Measurements from ENCODE around the gene PAPPA.

- TF ChIP-seq YY1 (IDR thresholded peaks at IDR 0.05; ENCODE audit: borderline replicate concordance in 1 of 3, control insufficient read depth in 1 of 3, extremely low read depth in 1 of 3, insufficient read depth in 3 of 3, insufficient read length in 1 of 3, insufficient replicate concordance in 2 of 3, low read depth in 1 of 3, low read length in 2 of 3) (no peak), EP400 (IDR thresholded peaks at IDR 0.05) (no peak), ELK1 (CRISPR knock-in tag; IDR thresholded peaks at IDR 0.05) (no peak), CTCF (IDR thresholded peaks at IDR 0.05 in 2 of 3, conservative IDR thresholded peaks at IDR 0.05 in 1 of 3; ENCODE audit: insufficient read depth in 2 of 3, low read depth in 1 of 3, low read length in 3 of 3) (no peak), CCAR2 (IDR thresholded peaks at IDR 0.05; ENCODE audit: low read depth, low read length) (no peak), CHD1 (IDR thresholded peaks at IDR 0.05; ENCODE audit: low read length) (no peak), NR2C1 (IDR thresholded peaks at IDR 0.05) (no peak), NR2C1 (tag; IDR thresholded peaks at IDR 0.05) (no peak), EP300 (IDR thresholded peaks at IDR 0.05; ENCODE audit: low read length) (no peak), ZBTB26 (CRISPR knock-in tag; IDR thresholded peaks at IDR 0.05) (no peak), EZH2 (IDR thresholded peaks at IDR 0.05; ENCODE audit: borderline replicate concordance, low read depth, low read length) (no peak), HMG20B (CRISPR knock-in tag; IDR thresholded peaks at IDR 0.05) (no peak), BHLHE40 (IDR thresholded peaks at IDR 0.05; ENCODE audit: low read length) (no peak), FOS (IDR thresholded peaks at IDR 0.05; ENCODE audit: extremely low read depth, insufficient read length) (no peak), MXI1 (IDR thresholded peaks at IDR 0.05; ENCODE audit: low read depth, low read length) (no peak)
These were observed 113.4 kb downstream of the PAPPA start for GRCh38 chr9:116267021-116267420.
